HG02840 (cell line): ENCODE results near the gene SPATC1L.
"Not testable (repeated sequence)": the region's sequence is repeated elsewhere in the genome, so short reads cannot be mapped to it uniquely, and the experiment has no call there.

Source experiments
- ATAC-seq: cut with Tn5 transposase; IDR thresholded peaks from one replicate; pipeline ENCODE4 v1.9.1; 2021; ENCODE audit warnings: mild to moderate bottlenecking, moderate library complexity, moderate number of reproducible peaks; ENCODE audit not compliant: unreplicated experiment, low FRiP score

SPATC1L gene

DNA sequence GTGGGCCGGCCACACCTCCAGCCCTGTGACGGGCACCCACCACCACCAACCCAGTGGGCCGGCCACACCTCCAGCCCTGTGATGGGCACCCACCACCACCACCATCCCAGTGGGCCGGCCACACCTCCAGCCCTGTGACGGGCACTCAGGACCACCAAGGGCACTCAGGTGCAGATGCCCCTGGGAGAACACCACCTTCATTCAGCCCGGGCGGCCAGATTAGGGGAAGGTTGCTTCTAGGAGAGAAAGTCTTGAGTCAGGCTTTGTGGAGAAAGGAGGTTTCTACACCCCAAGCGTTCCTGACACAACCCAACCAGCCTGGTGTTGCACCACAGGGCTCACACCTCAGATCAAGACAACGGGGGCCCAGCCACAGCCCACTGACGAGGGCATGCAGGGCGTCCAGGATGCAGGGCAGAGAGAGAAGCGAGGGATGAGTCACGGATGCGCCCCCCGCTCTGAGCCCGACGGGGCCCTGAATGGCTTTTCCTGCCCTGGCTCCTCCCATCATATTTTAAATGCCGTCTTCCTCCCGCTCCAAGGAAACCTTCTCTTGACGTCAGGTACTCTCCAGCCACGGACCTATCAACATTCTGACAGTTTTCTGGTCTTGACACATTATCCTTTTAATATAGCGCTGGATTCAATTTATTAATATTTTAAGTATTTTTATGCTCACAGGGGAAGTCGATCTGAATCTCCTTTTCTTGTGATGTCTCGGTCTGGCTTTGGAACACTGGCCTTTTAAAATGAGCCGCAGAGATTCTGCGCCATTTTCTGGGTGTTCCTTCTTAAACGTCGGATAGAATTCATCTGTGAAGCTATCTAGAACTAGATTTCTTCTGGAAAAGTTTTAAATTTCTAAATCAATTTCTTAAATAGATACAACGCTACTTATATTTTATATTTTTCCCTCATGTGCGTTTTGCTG is 631 bp upstream of the SPATC1L start:
- peak; percentile 64 for ATAC-seq

GRCh38 chr21:46183337-46183909 is 836 bp downstream of the SPATC1L start:
- not testable (repeated sequence) for ATAC-seq

GRCh38 chr21:46182548-46183336 is 1.5 kb downstream of the SPATC1L start:
- ATAC-seq, result no peak

DNA sequence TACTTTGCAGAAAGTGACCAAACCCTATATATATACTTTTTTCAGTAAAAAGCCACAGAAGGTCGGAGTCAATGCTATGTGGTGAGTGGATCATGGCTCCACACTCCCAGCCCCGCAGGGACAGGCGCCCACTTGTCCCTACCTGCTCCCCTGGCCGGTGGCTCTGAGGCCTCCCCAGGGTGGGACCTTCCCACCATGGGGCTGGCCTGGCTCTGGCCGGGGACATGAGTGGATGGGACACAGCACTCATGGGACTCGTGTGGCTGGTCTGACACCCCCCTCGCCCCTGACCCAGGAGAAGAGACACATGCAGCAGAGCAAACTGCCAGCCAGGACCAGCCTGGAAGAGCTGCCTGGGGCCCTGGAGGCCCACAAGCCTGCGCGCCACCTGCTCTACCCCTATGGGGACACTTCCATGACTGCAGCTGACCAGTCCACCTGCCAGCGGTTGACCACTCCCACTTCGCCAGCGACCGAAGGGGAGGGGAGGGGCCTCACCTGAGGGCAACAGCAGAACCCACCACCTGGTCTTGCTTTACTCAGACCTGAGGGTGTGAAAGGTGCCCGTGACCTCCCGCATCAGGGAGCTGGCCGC is 2.2 kb downstream of the SPATC1L start:
- ATAC-seq, result no peak

- no peak for ATAC-seq
Observed at GRCh38 chr21:46181436-46181835, 2.8 kb downstream of the SPATC1L start.

DNA sequence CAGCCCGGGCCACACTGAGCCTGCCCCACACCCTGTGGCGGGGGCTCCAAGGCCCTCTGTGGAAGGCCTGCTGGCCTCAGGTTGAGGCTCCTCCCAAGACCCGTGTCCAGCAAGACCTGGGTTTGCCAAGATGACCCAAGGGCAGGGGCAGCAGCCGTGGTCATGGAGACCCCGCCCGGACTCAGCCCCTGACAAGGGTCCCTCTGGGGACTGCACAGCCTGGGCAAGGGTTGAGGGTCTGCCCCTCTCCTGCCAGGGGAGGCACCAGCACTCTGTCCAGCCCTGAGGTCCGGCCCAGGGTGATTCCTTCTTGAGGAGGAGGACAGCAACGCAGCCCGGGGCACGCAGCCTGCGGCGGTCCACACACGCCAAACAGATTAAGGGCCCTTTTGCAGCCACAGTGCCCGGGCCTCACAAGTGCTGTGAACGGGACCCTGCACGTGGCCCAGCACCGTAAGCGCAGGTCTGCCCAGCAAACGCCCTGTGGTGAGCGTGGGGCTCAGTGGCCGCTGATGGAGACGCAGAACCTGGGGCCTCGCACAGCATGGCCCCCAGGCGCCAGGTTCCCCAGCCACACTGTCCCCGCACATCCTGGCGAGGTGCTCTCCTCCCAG is 3.4 kb downstream of the SPATC1L start:
- no peak for ATAC-seq

GRCh38 chr21:46180079-46180722 is 4.1 kb downstream of the SPATC1L start:
- no peak for ATAC-seq

DNA sequence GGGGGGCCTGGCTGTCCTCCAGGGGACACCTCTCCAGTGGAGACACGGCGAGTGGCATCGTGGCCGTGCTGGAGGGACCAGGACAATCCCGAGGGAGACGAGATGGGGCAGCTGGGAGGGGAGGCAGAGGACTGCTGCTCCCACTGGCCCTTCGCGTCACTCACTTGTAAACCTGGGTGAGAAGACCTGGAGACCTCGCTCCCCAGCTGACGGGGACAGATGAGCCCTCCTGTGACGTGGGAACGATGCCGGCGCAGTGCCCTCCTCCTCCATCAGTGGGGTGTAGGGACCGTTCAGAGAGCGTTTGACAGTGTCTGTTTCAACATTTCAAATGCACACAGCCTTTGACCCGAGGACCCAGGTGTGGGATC is 4.6 kb downstream of the SPATC1L start:
- no peak for ATAC-seq

GRCh38 chr21:46178961-46179360 is 5.3 kb downstream of the SPATC1L start:
- no peak for ATAC-seq

DNA sequence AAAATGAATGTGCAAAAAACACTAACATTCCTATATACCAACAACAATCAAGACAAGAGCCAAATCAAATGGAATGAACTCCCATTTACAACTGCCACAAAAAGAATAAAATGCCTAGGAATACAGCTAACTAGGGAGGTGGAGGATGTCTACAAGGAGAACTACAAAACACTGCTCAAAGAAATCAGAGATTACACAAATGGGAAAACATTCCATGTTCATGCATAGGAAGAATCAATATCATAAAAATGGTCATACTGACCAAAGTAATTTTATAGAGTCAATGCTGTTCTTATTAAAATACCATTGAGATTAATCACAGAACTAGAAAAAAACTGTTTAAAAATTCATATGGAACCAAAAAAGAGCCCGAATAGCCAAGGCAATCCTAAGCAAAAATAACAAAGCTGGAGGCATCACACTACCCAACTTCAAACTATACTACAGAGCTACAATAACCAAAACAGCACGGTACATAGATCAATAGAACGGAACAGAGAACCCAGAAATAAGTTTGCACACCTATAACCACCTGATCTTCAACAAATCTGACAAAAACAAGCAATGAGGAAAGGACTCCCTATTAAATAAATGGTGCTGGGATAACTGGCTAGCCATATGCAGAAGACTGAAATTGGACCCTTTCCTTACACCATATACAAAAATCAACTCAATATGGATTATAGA is 7.7 kb downstream of the SPATC1L start:
- not testable (repeated sequence) for ATAC-seq

DNA sequence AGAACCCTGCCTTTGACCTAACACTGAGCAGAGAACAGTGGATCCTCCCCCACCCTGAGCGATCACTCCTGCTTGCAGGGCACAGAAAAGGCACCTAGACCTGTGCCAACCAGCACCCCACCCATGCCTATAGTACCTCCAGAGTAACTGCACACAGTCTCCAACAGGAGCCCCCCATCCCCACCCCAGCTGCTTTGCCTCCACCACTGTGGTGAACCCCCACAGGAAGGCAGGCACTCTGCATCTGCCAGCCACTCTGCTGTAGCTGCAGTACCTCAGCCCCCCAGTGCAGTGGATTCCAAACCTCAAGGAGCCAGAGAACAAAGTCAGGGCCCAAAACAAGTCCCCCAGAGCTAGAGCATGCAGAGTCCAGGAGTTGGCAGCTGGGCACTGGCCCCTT is 10.7 kb downstream of the SPATC1L start:
- no peak for ATAC-seq

DNA sequence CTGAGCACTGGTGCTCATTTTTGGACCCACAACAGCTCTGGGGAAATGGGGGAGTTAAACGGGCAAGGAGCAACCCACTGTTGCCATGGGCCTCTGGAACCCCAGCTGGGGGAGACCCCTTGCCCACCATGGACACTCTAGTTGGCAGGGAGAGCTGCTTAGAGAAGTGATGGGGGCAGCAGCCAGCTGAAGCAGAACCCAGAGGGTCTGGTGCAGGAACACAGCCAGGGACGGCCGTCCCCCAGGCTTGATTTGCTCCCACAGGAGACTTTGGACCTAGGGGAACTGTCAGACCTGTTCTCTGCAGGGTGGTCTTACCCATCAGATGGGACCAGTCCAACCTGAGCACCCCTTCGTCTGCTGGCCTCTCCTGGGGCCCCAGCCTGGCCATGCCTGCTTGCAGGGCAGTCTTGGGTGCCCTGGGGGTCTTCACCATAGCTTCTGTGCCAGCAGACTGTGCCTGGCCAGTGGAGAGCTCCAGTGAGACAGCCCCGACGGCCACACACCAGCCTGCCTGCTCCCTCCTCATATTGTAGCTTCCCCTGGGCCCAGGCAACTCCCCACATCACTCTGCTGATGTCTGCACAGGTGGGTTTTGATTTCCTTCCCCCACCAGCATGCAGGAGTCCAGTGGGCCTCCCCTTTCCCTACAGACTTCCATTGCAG is 11.3 kb downstream of the SPATC1L start:
- no peak for ATAC-seq

GRCh38 chr21:46171996-46172862 is 12.0 kb downstream of the SPATC1L start:
- ATAC-seq, result no peak

DNA sequence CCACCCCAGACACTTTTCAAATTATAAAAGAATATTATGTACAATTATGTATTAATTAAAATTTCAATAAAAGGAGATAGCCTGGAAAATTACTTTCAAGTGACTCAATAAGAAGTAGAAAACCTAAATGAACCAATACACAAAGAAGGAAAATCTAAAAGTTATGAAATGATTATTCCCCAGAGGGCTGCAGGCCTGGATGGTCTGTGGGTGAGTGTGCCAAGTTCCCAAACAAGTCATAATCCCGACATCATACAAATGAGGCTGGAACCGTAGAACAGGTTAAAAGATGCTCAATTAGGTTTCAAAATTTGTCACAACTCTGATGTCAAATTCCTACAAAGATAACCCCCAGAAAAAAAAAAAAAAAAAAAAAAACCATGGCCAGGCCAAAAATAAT is 12.7 kb downstream of the SPATC1L start:
- ATAC-seq, result no peak

- ATAC-seq, result not testable (repeated sequence)
Observed at GRCh38 chr21:46170436-46171193, 13.6 kb downstream of the SPATC1L start.

- no peak for ATAC-seq
Observed at GRCh38 chr21:46168659-46169386, 15.4 kb downstream of the SPATC1L start.
